SK-N-SH (cell line): ENCODE data around the gene MCRIP2. TPM values are rescaled to one million over a fixed set of nuclear protein-coding genes. Genes with fewer than 3 reads are reported as not detected.

Experiments used
- CTCF ChIA-PET: fragments of 300-600, 350-600 bp; formaldehyde crosslinking; extraction: SDS; loops from one replicate; lab custom pipeline; 2021; lab: Yijun Ruan, JAX
- POLR2A ChIA-PET: fragments of 350-600 bp; sonication (Branson Sonifier 250); formaldehyde crosslinking; extraction: SDS; loops from one replicate; lab custom pipeline; 2020; ENCODE audit warnings: antibody characterized with exemption, inconsistent platforms; lab: Yijun Ruan, JAX
- DNase-seq: peaks from one replicate; pipeline ENCODE4 v3.0.0; 2012
- H2AFZ ChIP-seq: fragments of 200-600 bp; sonication (generic); 2 replicates; pipeline ENCODE4 v1.8.1; 2016; ENCODE audit warnings: antibody characterized with exemption, mild to moderate bottlenecking, low read depth
- H3F3A ChIP-seq: fragments of 200-600 bp; sonication (generic); replicated peaks from 2 replicates; pipeline ENCODE3; 2016; ENCODE audit warnings: antibody characterized with exemption, mild to moderate bottlenecking; ENCODE audit not compliant: insufficient read depth
- H3K27ac ChIP-seq, 2 experiments: fragments of 200-500 bp in 1 of 2; fragments of 200-600 bp in 1 of 2; sonication (Bioruptor generic) in 1 of 2; sonication (generic), shearing (Covaris generic) in 1 of 2; 2 replicates each; pipeline versions ENCODE4 v1.5.1 to v1.6.1; 2014 to 2016; ENCODE audit warnings: low read depth in 2 of 2, inconsistent platforms in 1 of 2, low read length in 1 of 2, mild to moderate bottlenecking in 1 of 2, mixed read lengths in 1 of 2
- H3K27me3 ChIP-seq: fragments of 200-600 bp; sonication (generic), shearing (Covaris generic); 2 replicates; pipeline ENCODE4 v1.6.1; 2016; ENCODE audit warnings: mixed run types; ENCODE audit not compliant: insufficient read depth
- H3K36me3 ChIP-seq, 2 experiments: fragments of 200-500 bp in 1 of 2; fragments of 200-600 bp in 1 of 2; sonication (Bioruptor generic) in 1 of 2; sonication (generic) in 1 of 2; replicated peaks in 1 of 2; 2 replicates each; pipeline versions ENCODE3 to v1.5.1; 2014 to 2016; ENCODE audit warnings: low read length in 1 of 2, mild to moderate bottlenecking in 1 of 2; ENCODE audit not compliant: insufficient read depth in 2 of 2, control insufficient read depth in 1 of 2
- H3K4me1 ChIP-seq, 2 experiments: fragments of 200-500 bp in 1 of 2; fragments of 200-600 bp in 1 of 2; sonication (Bioruptor generic) in 1 of 2; sonication (generic), shearing (Covaris generic) in 1 of 2; 2 replicates each; pipeline versions ENCODE4 v1.5.1 to v1.6.1; 2014 to 2016; ENCODE audit warnings: low read depth in 1 of 2, low read length in 1 of 2, mixed run types in 1 of 2; ENCODE audit not compliant: insufficient read depth in 2 of 2, control insufficient read depth in 1 of 2
- H3K4me2 ChIP-seq: fragments of 200-600 bp; sonication (generic), shearing (Covaris generic); 2 replicates; pipeline ENCODE4 v1.6.1; 2017; ENCODE audit warnings: mixed run types
- H3K4me3 ChIP-seq, 2 experiments: fragments of 200-500 bp in 1 of 2; fragments of 200-600 bp in 1 of 2; sonication (Bioruptor generic) in 1 of 2; sonication (generic), shearing (Covaris generic) in 1 of 2; 2 replicates each; pipeline versions ENCODE4 v1.5.1 to v1.8.1; 2014 to 2016; ENCODE audit warnings: low read depth in 2 of 2, inconsistent platforms in 1 of 2, low read length in 1 of 2, mild to moderate bottlenecking in 1 of 2, mixed read lengths in 1 of 2, moderate library complexity in 1 of 2
- H3K79me2 ChIP-seq: fragments of 200-600 bp; sonication (generic); 2 replicates; pipeline ENCODE4 v1.8.1; 2017; ENCODE audit warnings: mild to moderate bottlenecking; ENCODE audit not compliant: insufficient read depth
- H3K9ac ChIP-seq: fragments of 200-600 bp; sonication (generic); 2 replicates; pipeline ENCODE4 v1.6.1; 2017; ENCODE audit warnings: mixed run types
- H3K9me2 ChIP-seq: fragments of 200-600 bp; sonication (generic); 2 replicates; pipeline ENCODE4 v1.6.1; 2017; ENCODE audit warnings: mixed run types
- H3K9me3 ChIP-seq: fragments of 200-600 bp; sonication (generic); 2 replicates; pipeline ENCODE4 v1.6.1; 2017; ENCODE audit warnings: mixed run types, mild to moderate bottlenecking, moderate library complexity
- H4K20me1 ChIP-seq: fragments of 200-600 bp; sonication (generic); 2 replicates; pipeline ENCODE4 v1.6.1; 2017; ENCODE audit warnings: mild to moderate bottlenecking, mixed run types; ENCODE audit not compliant: insufficient read depth
- EP300 ChIP-seq, 2 experiments: IDR thresholded peaks; 2 replicates each; pipeline versions ENCODE4 v1.4.0 to v1.6.1; 2012; ENCODE audit warnings: borderline replicate concordance in 1 of 2, low read depth in 1 of 2, low read length in 1 of 2
- FOSL2 ChIP-seq: IDR thresholded peaks from 2 replicates; pipeline ENCODE4 v1.4.0; 2012; ENCODE audit warnings: low read depth, mild to moderate bottlenecking, moderate library complexity, borderline replicate concordance
- GABPA ChIP-seq: IDR thresholded peaks from 2 replicates; pipeline ENCODE4 v1.4.0; 2012; ENCODE audit warnings: low read depth, mild to moderate bottlenecking
- MAX ChIP-seq: IDR thresholded peaks from 2 replicates; pipeline ENCODE4 v1.4.0; 2012; ENCODE audit warnings: low read depth
- PBX3 ChIP-seq: IDR thresholded peaks from 2 replicates; pipeline ENCODE4; 2012
- RCOR1 ChIP-seq: fragments of 150-350 bp; IDR thresholded peaks from 2 replicates; pipeline ENCODE4 v1.6.1; 2017; ENCODE audit warnings: antibody characterized with exemption, low read length
- REST ChIP-seq: IDR thresholded peaks from 2 replicates; pipeline ENCODE4 v1.6.1; 2012; ENCODE audit warnings: mild to moderate bottlenecking, low read depth, low read length, moderate library complexity
- SIN3A ChIP-seq: IDR thresholded peaks from 2 replicates; pipeline ENCODE4 v1.6.1; 2012; ENCODE audit warnings: low read depth, mild to moderate bottlenecking, low read length, moderate library complexity, borderline replicate concordance
- TCF12 ChIP-seq: IDR thresholded peaks from 2 replicates; pipeline ENCODE4 v1.4.0; 2012
- ZBTB33 ChIP-seq: IDR thresholded peaks from 2 replicates; pipeline ENCODE4 v1.4.0; 2012; ENCODE audit warnings: low read depth, borderline replicate concordance
- WGBS: methylation state at CpG from one replicate; pipeline ENCODE4 v1.1.6; 2017; ENCODE audit warnings: low lambda C conversion rate; 5-methylcytosine and 5-hydroxymethylcytosine counted together
- polyA plus RNA-seq, 3 experiments: library from polyadenylated mRNA; depleted of rRNA; stranded (reverse); fragments of >200 nt; gene quantifications; 2 replicates each; pipeline ENCODE4 v1.2.3, GENCODE V29; 2012

Gene MCRIP2
- polyA plus RNA-seq, 1 of the 3 experiments (the other 2 are of a cell fraction) = 36.9 TPM

GRCh38 chr16:684961-685696 lies 43.5 kb downstream of the MCRIP2 start:
- ChIA-PET POLR2A (interaction anchor here (0.6 to 1.2 kb wide), 3 partner anchors 9 to 254 kb away, joined by 3 to 5 read pairs (median 4); no protein-coding TSS in a partner anchor), CTCF (interaction anchor here (0.6 to 5.9 kb wide), 12 partner anchors 13 to 323 kb away, joined by 3 to 38 read pairs (median 4); partner anchors contain the start of genes ANTKMT, METTL26 and RHOT2)
- Histone ChIP-seq H2AFZ (no peak overlapping the region), H3K4me3 (peak overlapping the region in 1 of 2 experiments; percentile 68; a peak in 1 of 4 replicates), H3K4me2 (peak overlapping the region; percentile 89; the same call in 1 of the 2 replicates), H4K20me1 (peaks cover 23% of the 10 kb centered on the region), H3K36me3 (peaks cover 13 to 39% of the 10 kb centered on the region in 2 experiments), H3K79me2 (peaks cover 45% of the 10 kb centered on the region), H3K27ac (peak overlapping the region in 1 of 2 experiments; percentile 82; a peak in 2 of 4 replicates), H3K27me3 (no peaks in the 10 kb centered on the region), H3K9me3 (no peaks in the 10 kb centered on the region), H3K9me2 (no peaks in the 10 kb centered on the region), H3K9ac (no peak overlapping the region), H3K4me1 (peaks cover 13 to 59% of the 10 kb centered on the region in 2 experiments; a peak in 3 of 4 replicates), H3F3A (peaks cover 10% of the 10 kb centered on the region)
- WGBS = 89% methylated on average over 33 of the region's 61 CpGs
- TF ChIP-seq EP300 (IDR thresholded peaks at IDR 0.05; ENCODE audit: borderline replicate concordance in 1 of 2, low read depth in 1 of 2, low read length in 1 of 2) = no peak
- TF ChIP-seq TCF12 = no peak
- TF ChIP-seq ZBTB33 = no peak
- TF ChIP-seq GABPA = no peak
- TF ChIP-seq PBX3 = no peak
- TF ChIP-seq RCOR1 = no peak
- TF ChIP-seq MAX = no peak
- TF ChIP-seq FOSL2 = no peak
- no peak for TF ChIP-seq SIN3A
- no peak for TF ChIP-seq REST
- DNase-seq = no peak
